Large intestine (tissue), 3 donors: Measurements from ENCODE around the gene HPCA. TPM values are rescaled to one million over a fixed set of nuclear protein-coding genes. Genes with fewer than 3 reads are reported as not detected.
"Not testable (repeated sequence)": the region's sequence is repeated elsewhere in the genome, so short reads cannot be mapped to it uniquely, and the experiment has no call there.

Source experiments
- DNase-seq, 2 donors: peaks; one replicate each; pipeline versions ENCODE4 v3.0.0 to v3.0.0-alpha.2; 2013
- H3K27ac ChIP-seq: one replicate; pipeline ENCODE4 v1.5.1; 2013; ENCODE audit warnings: low read length
- H3K27me3 ChIP-seq: 2 replicates; pipeline ENCODE4 v1.6.1; 2013; ENCODE audit warnings: low read length; ENCODE audit not compliant: control insufficient read depth, insufficient read depth
- H3K36me3 ChIP-seq: 2 replicates; pipeline ENCODE4 v1.6.1; 2013; ENCODE audit warnings: low read length; ENCODE audit not compliant: control insufficient read depth, insufficient read depth
- H3K4me1 ChIP-seq: one replicate; pipeline ENCODE4 v1.6.1; 2013; ENCODE audit warnings: low read length; ENCODE audit not compliant: control insufficient read depth, insufficient read depth
- H3K4me3 ChIP-seq: one replicate; pipeline ENCODE4 v1.5.1; 2013; ENCODE audit warnings: low read length
- H3K9me3 ChIP-seq: one replicate; pipeline ENCODE4 v1.6.1; 2013; ENCODE audit warnings: mild to moderate bottlenecking, low read depth, low read length, moderate library complexity; ENCODE audit not compliant: control insufficient read depth
- whole genome bisulfite sequencing: methylation state at CpG from one replicate; pipeline ENCODE4 v1.1.5; 2013; ENCODE audit warnings: low lambda C conversion rate; ENCODE audit not compliant: insufficient coverage; 5-methylcytosine and 5-hydroxymethylcytosine counted together
- polyA plus RNA-seq: library from polyadenylated mRNA; unstranded; fragments of 120-200 nt; gene quantifications from one replicate; pipeline ENCODE4 v1.2.1, GENCODE V29; 2013

HPCA gene
- polyA plus RNA-seq, 1 donor = 0.87 TPM

- no peaks in the 10 kb centered on the region for H3K9me3 ChIP-seq
- no CpG with 5 or more reads among the region's 2 CpGs for WGBS
- H3K36me3 ChIP-seq = no peaks in the 10 kb centered on the region
- H3K4me1 ChIP-seq = peaks cover 37% of the 10 kb centered on the region
- peaks cover 9% of the 10 kb centered on the region for H3K27me3 ChIP-seq
- DNase-seq = peak in 1 of 2 donors; percentile 26
- no peak overlapping the region for H3K4me3 ChIP-seq
- peak overlapping the region; percentile 71 for H3K27ac ChIP-seq
Observed at GRCh38 chr1:32904797-32905196, 18.5 kb downstream of the HPCA start.

GRCh38 chr1:32905588-32905987 is 19.3 kb downstream of the HPCA start:
- not testable (repeated sequence) for H3K27ac ChIP-seq, H3K27me3 ChIP-seq
- WGBS = 75% methylated on average over 4 of the region's 10 CpGs

DNA sequence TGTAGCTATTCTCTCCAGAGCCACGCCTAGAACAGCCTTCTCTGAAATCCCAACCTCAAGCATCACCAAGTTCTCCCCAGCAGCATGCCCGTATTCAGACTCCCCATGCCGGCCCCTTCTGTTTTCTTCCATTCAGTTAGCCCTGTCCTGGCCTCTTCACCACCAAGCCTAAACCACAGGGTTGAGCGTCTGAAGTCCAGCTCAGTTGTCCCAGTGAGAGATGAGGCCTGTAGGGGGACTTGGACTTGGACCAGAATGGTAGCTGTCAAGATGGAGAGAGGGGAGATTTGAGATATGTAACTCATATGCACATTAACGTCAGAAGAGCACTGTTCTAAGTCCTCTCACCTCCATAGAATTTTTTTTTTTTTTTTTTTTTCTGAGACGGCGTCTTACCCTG is 20.4 kb downstream of the HPCA start:
- no peaks in the 10 kb centered on the region for H3K36me3 ChIP-seq
- H3K27me3 ChIP-seq = peaks cover 4% of the 10 kb centered on the region
- H3K4me1 ChIP-seq = peaks cover 30% of the 10 kb centered on the region
- peak; percentile 73 to 87 for DNase-seq
- peak overlapping the region; percentile 75 for H3K27ac ChIP-seq
- H3K9me3 ChIP-seq = no peaks in the 10 kb centered on the region
- no CpG with 5 or more reads among the region's 7 CpGs for WGBS
- no peak overlapping the region for H3K4me3 ChIP-seq

More at GRCh38 chr1:32905588-32905987, 19.3 kb downstream of the HPCA start:
- peaks cover 36% of the 10 kb centered on the region for H3K4me1 ChIP-seq
- not testable (repeated sequence) for H3K36me3 ChIP-seq, H3K4me3 ChIP-seq, H3K9me3 ChIP-seq, DNase-seq

GRCh38 chr1:32907435-32907834 is 21.1 kb downstream of the HPCA start:
- Histone ChIP-seq H3K9me3 (no peaks in the 10 kb centered on the region), H3K4me1 (peaks cover 31% of the 10 kb centered on the region), H3K4me3 (no peak overlapping the region), H3K27ac (no peak overlapping the region), H3K36me3 (no peaks in the 10 kb centered on the region), H3K27me3 (no peaks in the 10 kb centered on the region)
- DNase-seq = peak in 1 of 2 donors; percentile 51
- WGBS = 20% methylated on average over 2 of the region's 4 CpGs

GRCh38 chr1:32910319-32910718 is 24.0 kb downstream of the HPCA start:
- H3K4me3 ChIP-seq = no peak overlapping the region
- no peaks in the 10 kb centered on the region for H3K36me3 ChIP-seq
- H3K27me3 ChIP-seq = no peaks in the 10 kb centered on the region
- peaks cover 24% of the 10 kb centered on the region for H3K4me1 ChIP-seq
- no peak overlapping the region for H3K27ac ChIP-seq
- peaks cover 4% of the 10 kb centered on the region for H3K9me3 ChIP-seq
- WGBS = 100% methylated on average over 3 of the region's 5 CpGs
- DNase-seq = no peak

DNA sequence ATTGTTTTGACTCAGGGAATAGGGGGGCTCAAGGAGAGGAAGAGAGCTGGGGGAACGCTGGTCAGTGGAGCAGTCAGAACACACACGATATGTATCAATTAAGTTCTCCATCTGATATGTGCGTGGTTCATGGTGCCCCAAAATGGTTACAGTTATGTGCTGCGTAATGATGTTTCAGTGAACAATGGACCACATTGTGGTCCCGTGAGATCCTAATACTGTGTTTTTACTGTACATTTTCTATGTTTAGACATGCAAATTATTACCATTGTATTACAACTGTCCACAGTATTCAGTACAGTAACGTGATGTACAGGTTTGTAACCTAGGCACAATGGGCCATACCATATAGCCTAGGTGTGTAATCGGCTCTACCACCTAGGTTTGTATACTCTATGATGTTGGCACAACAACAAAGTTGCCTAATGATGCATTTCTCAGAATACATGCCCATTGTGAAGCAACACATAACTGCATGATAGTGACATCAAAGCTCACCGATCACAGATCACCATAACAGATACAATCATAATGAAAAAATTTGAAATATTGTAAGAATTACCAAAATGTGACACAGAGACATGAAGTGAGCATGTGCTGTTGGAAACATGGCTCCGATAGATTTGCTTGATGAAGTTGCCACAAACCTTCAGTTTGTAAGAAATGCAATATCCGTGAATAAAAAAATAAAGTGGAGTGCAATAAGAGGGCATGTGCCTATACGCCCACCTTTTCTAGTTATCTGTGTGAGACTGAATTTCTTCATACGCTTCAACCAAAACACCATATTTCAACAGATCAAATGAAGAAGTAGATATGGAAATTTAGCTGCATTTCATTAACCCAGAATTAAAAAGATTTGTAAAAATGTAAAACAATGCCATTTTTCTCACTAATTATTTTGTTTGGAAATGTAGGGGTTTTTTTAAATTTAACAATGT is 29.7 kb downstream of the HPCA start:
- no peak overlapping the region for H3K27ac ChIP-seq
- H3K9me3 ChIP-seq = peaks cover 4% of the 10 kb centered on the region

GRCh38 chr1:32917521-32917920 is 31.2 kb downstream of the HPCA start:
- H3K27ac ChIP-seq = no peak overlapping the region
- peaks cover 4% of the 10 kb centered on the region for H3K9me3 ChIP-seq
- no peak for DNase-seq
- no CpG with 5 or more reads among the region's 7 CpGs for WGBS
- H3K4me1 ChIP-seq = peaks cover 9% of the 10 kb centered on the region
- H3K27me3 ChIP-seq = no peaks in the 10 kb centered on the region
- H3K36me3 ChIP-seq = no peaks in the 10 kb centered on the region
- no peak overlapping the region for H3K4me3 ChIP-seq

More for the DNA sequence above, 29.7 kb downstream of the HPCA start:
- no peaks in the 10 kb centered on the region for H3K36me3 ChIP-seq
- H3K27me3 ChIP-seq = no peaks in the 10 kb centered on the region
- DNase-seq = no peak
- H3K4me3 ChIP-seq = no peak overlapping the region
- H3K4me1 ChIP-seq = peaks cover 12% of the 10 kb centered on the region
- WGBS = 100% methylated on average over 5 of the region's 12 CpGs

DNA sequence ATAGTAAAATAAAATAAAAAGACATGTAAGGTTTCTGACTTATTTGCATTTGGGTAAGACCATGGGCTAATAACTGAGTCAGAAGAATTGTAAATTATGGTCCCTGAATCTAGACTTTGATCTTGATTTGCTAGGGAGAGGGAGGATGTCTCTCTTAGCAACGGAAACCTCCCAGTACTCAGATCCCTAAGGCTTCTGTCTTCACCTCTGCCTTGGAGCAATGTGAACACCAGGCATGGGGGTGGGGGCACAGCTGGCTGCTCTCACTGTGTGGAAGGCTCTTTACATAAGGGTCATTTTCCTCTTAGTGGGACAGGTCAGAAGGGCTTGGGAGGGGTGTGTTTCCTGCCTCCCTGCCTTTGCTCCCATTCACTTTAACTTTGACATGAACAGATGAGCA is 31.9 kb downstream of the HPCA start:
- no peak overlapping the region for H3K4me3 ChIP-seq
- H3K36me3 ChIP-seq = no peaks in the 10 kb centered on the region
- no peak overlapping the region for H3K27ac ChIP-seq
- no peaks in the 10 kb centered on the region for H3K27me3 ChIP-seq
- no CpG with 5 or more reads among the region's 1 CpG for WGBS
- H3K9me3 ChIP-seq = no peaks in the 10 kb centered on the region
- DNase-seq = peak in 1 of 2 donors; percentile 40
- H3K4me1 ChIP-seq = peaks cover 6% of the 10 kb centered on the region

- Histone ChIP-seq H3K4me3 (no peak overlapping the region), H3K36me3 (no peaks in the 10 kb centered on the region), H3K9me3 (peaks cover 4% of the 10 kb centered on the region), H3K4me1 (peaks cover 12% of the 10 kb centered on the region), H3K27ac (no peak overlapping the region), H3K27me3 (peaks cover 3% of the 10 kb centered on the region)
- DNase-seq = no peak
- WGBS = 17% methylated on average over 1 of the region's 11 CpGs
Observed at GRCh38 chr1:32919811-32920733, 33.8 kb downstream of the HPCA start.

- DNase-seq = no peak
- WGBS = no CpG with 5 or more reads among the region's 7 CpGs
- peaks cover 3% of the 10 kb centered on the region for H3K27me3 ChIP-seq
- peaks cover 19% of the 10 kb centered on the region for H3K4me1 ChIP-seq
- H3K4me3 ChIP-seq = no peak overlapping the region
- H3K27ac ChIP-seq = no peak overlapping the region
- no peaks in the 10 kb centered on the region for H3K36me3 ChIP-seq
- H3K9me3 ChIP-seq = peaks cover 4% of the 10 kb centered on the region
Observed at GRCh38 chr1:32920833-32921232, 34.5 kb downstream of the HPCA start.
